Measurements from ENCODE around the gene CDH23. TPM values are rescaled to one million over a fixed set of nuclear protein-coding genes. Genes with fewer than 3 reads are reported as not detected.

CDH23 gene
- total RNA-seq, 1 experiment from 2014 or later: 0.02 TPM

- no TSS peak for BruUV-seq (replicated peaks)
- H3K9me3 Mint-ChIP-seq (ENCODE audit: unreplicated experiment): no peaks in the 10 kb centered on the region
- H3K4me1 Mint-ChIP-seq (ENCODE audit: insufficient read depth, unreplicated experiment): no peaks in the 10 kb centered on the region
- no peak for DNase-seq (ENCODE audit: unreplicated experiment)
- no peaks in the 10 kb centered on the region for H3K36me3 Mint-ChIP-seq (ENCODE audit: insufficient read depth, unreplicated experiment)
- no peaks in the 10 kb centered on the region for H3K27me3 Mint-ChIP-seq (ENCODE audit: insufficient read depth, unreplicated experiment)
- no peak overlapping the region for H3K4me3 Mint-ChIP-seq (ENCODE audit: unreplicated experiment)
- no peak overlapping the region for H3K27ac Mint-ChIP-seq (ENCODE audit: low read depth, unreplicated experiment)
- no peak for TF ChIP-seq CTCF (IDR thresholded peaks at IDR 0.05; ENCODE audit: unreplicated experiment)
- ChIA-PET POLR2A (interaction anchor here (0.7 to 1.1 kb wide), 3 partner anchors 198 to 739 kb away, joined by 3 to 4 read pairs (median 4); no protein-coding TSS in a partner anchor), CTCF (interaction anchor here (0.6 to 5.8 kb wide), 12 partner anchors 9 to 386 kb away, joined by 3 to 57 read pairs (median 4); partner anchors contain the start of gene SLC29A3)
- intact Hi-C loops (cut with micrococcal nuclease): loop anchor here (5.0 kb wide), 3 partner anchors 199 to 386 kb away; no protein-coding TSS in a partner anchor
Observed at GRCh38 chr10:71697938-71698709, 301.4 kb downstream of the CDH23 start.

GRCh38 chr10:71698737-71699136 is 302.0 kb downstream of the CDH23 start:
- Mint-ChIP-seq H3K4me3 (ENCODE audit: unreplicated experiment) (no peak overlapping the region), H3K4me1 (ENCODE audit: insufficient read depth, unreplicated experiment) (no peaks in the 10 kb centered on the region), H3K9me3 (ENCODE audit: unreplicated experiment) (no peaks in the 10 kb centered on the region), H3K36me3 (ENCODE audit: insufficient read depth, unreplicated experiment) (no peaks in the 10 kb centered on the region), H3K27me3 (ENCODE audit: insufficient read depth, unreplicated experiment) (no peaks in the 10 kb centered on the region), H3K27ac (ENCODE audit: low read depth, unreplicated experiment) (no peak overlapping the region)
- BruUV-seq (replicated peaks): no TSS peak
- POLR2A ChIA-PET: interaction anchor here (0.7 to 1.1 kb wide), 2 partner anchors 198 to 383 kb away, joined by 4 read pairs; no protein-coding TSS in a partner anchor
- no peak for TF ChIP-seq CTCF (IDR thresholded peaks at IDR 0.05; ENCODE audit: unreplicated experiment)
- intact Hi-C loops (cut with micrococcal nuclease): loop anchor here (5.0 kb wide), 3 partner anchors 199 to 386 kb away; no protein-coding TSS in a partner anchor
- CTCF ChIA-PET: interaction anchor here (0.7 to 5.8 kb wide), 9 partner anchors 8 to 1650 kb away, joined by 3 to 57 read pairs (median 5); no protein-coding TSS in a partner anchor
- no peak for DNase-seq (ENCODE audit: unreplicated experiment)

- no peaks in the 10 kb centered on the region for H3K36me3 Mint-ChIP-seq (ENCODE audit: insufficient read depth, unreplicated experiment)
- no TSS peak for BruUV-seq (replicated peaks)
- no peaks in the 10 kb centered on the region for H3K9me3 Mint-ChIP-seq (ENCODE audit: unreplicated experiment)
- no peaks in the 10 kb centered on the region for H3K27me3 Mint-ChIP-seq (ENCODE audit: insufficient read depth, unreplicated experiment)
- intact Hi-C loops (cut with micrococcal nuclease): no loop called here
- no peaks in the 10 kb centered on the region for H3K4me1 Mint-ChIP-seq (ENCODE audit: insufficient read depth, unreplicated experiment)
- TF ChIP-seq CTCF (IDR thresholded peaks at IDR 0.05; ENCODE audit: unreplicated experiment): no peak
- POLR2A ChIA-PET: no interaction called here
- DNase-seq (ENCODE audit: unreplicated experiment): no peak
- H3K4me3 Mint-ChIP-seq (ENCODE audit: unreplicated experiment): no peak overlapping the region
- CTCF ChIA-PET: interaction anchor here (0.5 to 1.1 kb wide), 3 partner anchors 66 to 383 kb away, joined by 3 read pairs; no protein-coding TSS in a partner anchor
- no peak overlapping the region for H3K27ac Mint-ChIP-seq (ENCODE audit: low read depth, unreplicated experiment)
Observed at GRCh38 chr10:71700731-71701368, 304.1 kb downstream of the CDH23 start.

- ChIA-PET CTCF (interaction anchor here (0.5 kb wide), 1 partner anchor 384 kb away, joined by 3 read pairs; no protein-coding TSS in a partner anchor), POLR2A (no interaction called here)
- Mint-ChIP-seq H3K9me3 (ENCODE audit: unreplicated experiment) (no peaks in the 10 kb centered on the region), H3K27ac (ENCODE audit: low read depth, unreplicated experiment) (no peak overlapping the region), H3K27me3 (ENCODE audit: insufficient read depth, unreplicated experiment) (no peaks in the 10 kb centered on the region), H3K4me1 (ENCODE audit: insufficient read depth, unreplicated experiment) (no peaks in the 10 kb centered on the region), H3K36me3 (ENCODE audit: insufficient read depth, unreplicated experiment) (no peaks in the 10 kb centered on the region), H3K4me3 (ENCODE audit: unreplicated experiment) (no peak overlapping the region)
- TF ChIP-seq CTCF (IDR thresholded peaks at IDR 0.05; ENCODE audit: unreplicated experiment): no peak
- intact Hi-C loops (cut with micrococcal nuclease): no loop called here
- BruUV-seq (replicated peaks): no TSS peak
- no peak for DNase-seq (ENCODE audit: unreplicated experiment)
Observed at GRCh38 chr10:71701496-71702132, 304.9 kb downstream of the CDH23 start.
